ENCODE data around the gene GCH1.

The GCH1 gene

DNA sequence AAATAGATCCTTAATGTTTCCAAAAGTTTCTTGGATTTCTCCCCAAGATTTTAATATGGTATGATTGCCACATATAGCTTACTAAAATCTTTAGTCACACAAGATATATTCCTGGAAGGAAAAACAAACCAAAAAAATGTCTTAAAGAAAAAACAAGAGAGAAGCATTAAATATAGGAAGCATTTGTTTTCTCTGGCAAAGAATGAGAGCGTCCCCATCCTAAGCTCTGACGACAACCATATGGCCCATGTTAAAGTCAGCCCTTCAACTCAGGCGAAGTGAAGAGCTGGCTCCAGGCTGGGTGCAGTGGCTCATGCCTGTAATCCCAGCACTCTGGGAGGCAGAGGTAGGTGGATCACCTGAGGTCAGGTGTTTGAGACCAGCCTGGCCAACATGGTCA lies 35.6 kb downstream of the GCH1 start:
- H3K79me2 ChIP-seq (ENCODE audit: insufficient read depth, low read length) = no peaks in the 10 kb centered on the region
- H3K4me1 ChIP-seq (ENCODE audit: insufficient read depth, low read length, severe bottlenecking) = no peaks in the 10 kb centered on the region
- no peak overlapping the region for H3K27ac ChIP-seq (ENCODE audit: low read depth, low read length, poor library complexity, severe bottlenecking)
- H4K20me1 ChIP-seq (ENCODE audit: insufficient read depth, low read length) = no peaks in the 10 kb centered on the region
- no peaks in the 10 kb centered on the region for H3K27me3 ChIP-seq (ENCODE audit: insufficient read depth, low read length)
- no peaks in the 10 kb centered on the region for H3K36me3 ChIP-seq (ENCODE audit: insufficient read depth, low read length)
- no peak overlapping the region for H3K4me2 ChIP-seq (ENCODE audit: low read length)
- H2AFZ ChIP-seq (ENCODE audit: low read length) = no peak overlapping the region
- no peak for TF ChIP-seq CTCF (IDR thresholded peaks at IDR 0.05; ENCODE audit: low read length)
- TF ChIP-seq EZH2 (IDR thresholded peaks at IDR 0.05; ENCODE audit: borderline replicate concordance, low read length) = no peak
- no peak overlapping the region for H3K4me3 ChIP-seq (ENCODE audit: low read depth, low read length, poor library complexity, severe bottlenecking)
- H3K9me3 ChIP-seq (ENCODE audit: low read length) = no peaks in the 10 kb centered on the region
- no peaks in the 10 kb centered on the region for H3K9me2 ChIP-seq (ENCODE audit: low read depth, low read length)
- no peak overlapping the region for H3K9ac ChIP-seq (ENCODE audit: low read length)
- H3F3A ChIP-seq (ENCODE audit: insufficient read depth, low read length) = no peaks in the 10 kb centered on the region

DNA sequence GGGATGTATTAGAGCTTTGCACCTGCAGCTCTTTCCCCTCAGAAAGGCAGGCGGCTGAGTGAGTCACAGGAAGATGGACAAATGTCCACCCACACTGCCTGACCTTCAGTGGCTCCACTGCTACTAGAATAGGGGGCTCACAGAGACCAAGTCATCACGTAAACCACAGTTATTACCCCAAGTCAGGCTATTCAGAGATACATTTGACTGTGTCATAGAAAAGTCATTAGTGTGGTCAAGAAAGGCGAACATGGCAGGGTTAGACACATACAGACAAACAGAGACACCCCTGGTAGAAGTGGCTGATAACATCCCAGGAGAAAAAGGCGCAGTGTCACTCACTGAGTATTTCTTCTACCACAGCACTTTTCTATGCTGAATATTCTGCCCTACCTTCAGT lies 36.0 kb downstream of the GCH1 start:
- no peak overlapping the region for H2AFZ ChIP-seq (ENCODE audit: low read length)
- H3K4me2 ChIP-seq (ENCODE audit: low read length) = no peak overlapping the region
- no peaks in the 10 kb centered on the region for H3K36me3 ChIP-seq (ENCODE audit: insufficient read depth, low read length)
- no peaks in the 10 kb centered on the region for H3K4me1 ChIP-seq (ENCODE audit: insufficient read depth, low read length, severe bottlenecking)
- H3K27me3 ChIP-seq (ENCODE audit: insufficient read depth, low read length) = no peaks in the 10 kb centered on the region
- no peaks in the 10 kb centered on the region for H3F3A ChIP-seq (ENCODE audit: insufficient read depth, low read length)
- TF ChIP-seq CTCF (IDR thresholded peaks at IDR 0.05; ENCODE audit: low read length) (no peak), EZH2 (IDR thresholded peaks at IDR 0.05; ENCODE audit: borderline replicate concordance, low read length) (no peak)
- H3K79me2 ChIP-seq (ENCODE audit: insufficient read depth, low read length) = no peaks in the 10 kb centered on the region
- H3K9me3 ChIP-seq (ENCODE audit: low read length) = no peaks in the 10 kb centered on the region
- no peaks in the 10 kb centered on the region for H4K20me1 ChIP-seq (ENCODE audit: insufficient read depth, low read length)
- no peak overlapping the region for H3K27ac ChIP-seq (ENCODE audit: low read depth, low read length, poor library complexity, severe bottlenecking)
- H3K9me2 ChIP-seq (ENCODE audit: low read depth, low read length) = no peaks in the 10 kb centered on the region
- no peak overlapping the region for H3K4me3 ChIP-seq (ENCODE audit: low read depth, low read length, poor library complexity, severe bottlenecking)
- no peak overlapping the region for H3K9ac ChIP-seq (ENCODE audit: low read length)

DNA sequence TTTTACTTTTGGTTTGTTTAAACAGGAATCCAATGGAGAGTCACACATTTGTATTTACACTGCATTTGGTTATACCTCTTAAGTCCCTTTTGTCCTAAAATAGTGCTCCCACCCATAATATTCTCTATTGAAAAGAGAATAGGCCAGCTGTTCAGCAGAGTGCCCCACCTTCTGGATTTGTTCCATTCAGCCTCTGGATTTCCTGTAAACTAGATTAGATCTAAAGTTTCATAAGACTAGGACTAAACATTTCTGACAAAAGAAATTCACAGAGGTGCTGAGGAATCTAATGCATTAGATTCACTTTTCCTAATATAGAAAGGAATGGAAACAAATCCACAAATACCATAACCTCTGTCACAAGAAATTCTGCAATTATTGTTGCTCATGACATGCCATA lies 38.1 kb downstream of the GCH1 start:
- Histone ChIP-seq H3K79me2 (ENCODE audit: insufficient read depth, low read length) (no peaks in the 10 kb centered on the region), H3K9me3 (ENCODE audit: low read length) (no peaks in the 10 kb centered on the region), H3K4me2 (ENCODE audit: low read length) (no peak overlapping the region), H3K9me2 (ENCODE audit: low read depth, low read length) (no peaks in the 10 kb centered on the region), H3K4me3 (ENCODE audit: low read depth, low read length, poor library complexity, severe bottlenecking) (no peak overlapping the region), H4K20me1 (ENCODE audit: insufficient read depth, low read length) (no peaks in the 10 kb centered on the region), H2AFZ (ENCODE audit: low read length) (no peak overlapping the region), H3K9ac (ENCODE audit: low read length) (no peak overlapping the region), H3F3A (ENCODE audit: insufficient read depth, low read length) (no peaks in the 10 kb centered on the region), H3K36me3 (ENCODE audit: insufficient read depth, low read length) (no peaks in the 10 kb centered on the region), H3K27ac (ENCODE audit: low read depth, low read length, poor library complexity, severe bottlenecking) (no peak overlapping the region), H3K4me1 (ENCODE audit: insufficient read depth, low read length, severe bottlenecking) (no peaks in the 10 kb centered on the region), H3K27me3 (ENCODE audit: insufficient read depth, low read length) (no peaks in the 10 kb centered on the region)
- TF ChIP-seq EZH2 (IDR thresholded peaks at IDR 0.05; ENCODE audit: borderline replicate concordance, low read length) (no peak), CTCF (IDR thresholded peaks at IDR 0.05; ENCODE audit: low read length) (no peak)
